Kidney epithelial cell (primary cell): Measurements from ENCODE around the gene NRDC. TPM values are rescaled to one million over a fixed set of nuclear protein-coding genes. Genes with fewer than 3 reads are reported as not detected.

Experiments used
- DNase-seq: peaks from one replicate; pipeline ENCODE4 v3.0.0-alpha.2; 2010; ENCODE audit warnings: low read depth
- H3K27me3 ChIP-seq: 2 replicates; pipeline ENCODE4 v1.6.0; 2011; ENCODE audit warnings: low read length; ENCODE audit not compliant: control insufficient read depth, insufficient read depth
- H3K36me3 ChIP-seq: 2 replicates; pipeline ENCODE4 v1.5.1; 2011; ENCODE audit warnings: low read length; ENCODE audit not compliant: control insufficient read depth, insufficient read depth
- H3K4me3 ChIP-seq: 2 replicates; pipeline ENCODE4 v1.5.1; 2011; ENCODE audit warnings: low read depth, mild to moderate bottlenecking, control low read depth, low read length
- total RNA-seq: library from RNA; depleted of rRNA; stranded (reverse); fragments of >200 nt; gene quantifications from 2 replicates; pipeline ENCODE4 v1.2.3, GENCODE V29; 2015
- TF ChIP-seq, protein P1 (sequence below): IDR thresholded peaks from 2 replicates; pipeline ENCODE4 v1.5.1; 2011; ENCODE audit warnings: mild to moderate bottlenecking, moderate library complexity, low read length, control low read depth, inconsistent platforms; ENCODE audit not compliant: insufficient read depth, poor library complexity, severe bottlenecking

NRDC gene
- total RNA-seq, 1 donor from 2014 or later: 62.2 TPM

DNA sequence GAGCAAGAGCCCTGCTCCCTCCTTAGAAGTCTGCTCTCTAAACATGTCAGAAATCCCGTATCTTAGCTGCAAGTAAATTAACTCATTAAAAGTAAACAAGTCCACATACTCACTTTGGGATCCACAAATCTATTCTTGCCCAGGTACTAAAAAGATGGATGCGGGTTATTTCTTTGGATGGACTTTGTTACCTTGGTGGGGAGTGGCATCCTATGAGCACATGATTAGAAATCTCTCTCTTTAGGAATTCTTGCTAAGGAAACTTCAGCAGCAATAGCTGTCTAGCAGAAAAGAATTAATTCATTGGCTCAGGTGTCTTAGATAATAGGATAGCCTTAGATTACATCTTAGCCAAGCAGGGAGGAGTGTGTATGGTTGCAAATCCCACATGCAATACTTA is 25.2 kb downstream of the NRDC start:
- TF ChIP-seq, protein P1, sequence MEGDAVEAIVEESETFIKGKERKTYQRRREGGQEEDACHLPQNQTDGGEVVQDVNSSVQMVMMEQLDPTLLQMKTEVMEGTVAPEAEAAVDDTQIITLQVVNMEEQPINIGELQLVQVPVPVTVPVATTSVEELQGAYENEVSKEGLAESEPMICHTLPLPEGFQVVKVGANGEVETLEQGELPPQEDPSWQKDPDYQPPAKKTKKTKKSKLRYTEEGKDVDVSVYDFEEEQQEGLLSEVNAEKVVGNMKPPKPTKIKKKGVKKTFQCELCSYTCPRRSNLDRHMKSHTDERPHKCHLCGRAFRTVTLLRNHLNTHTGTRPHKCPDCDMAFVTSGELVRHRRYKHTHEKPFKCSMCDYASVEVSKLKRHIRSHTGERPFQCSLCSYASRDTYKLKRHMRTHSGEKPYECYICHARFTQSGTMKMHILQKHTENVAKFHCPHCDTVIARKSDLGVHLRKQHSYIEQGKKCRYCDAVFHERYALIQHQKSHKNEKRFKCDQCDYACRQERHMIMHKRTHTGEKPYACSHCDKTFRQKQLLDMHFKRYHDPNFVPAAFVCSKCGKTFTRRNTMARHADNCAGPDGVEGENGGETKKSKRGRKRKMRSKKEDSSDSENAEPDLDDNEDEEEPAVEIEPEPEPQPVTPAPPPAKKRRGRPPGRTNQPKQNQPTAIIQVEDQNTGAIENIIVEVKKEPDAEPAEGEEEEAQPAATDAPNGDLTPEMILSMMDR: no peak
- H3K36me3 ChIP-seq: no peaks in the 10 kb centered on the region
- H3K27me3 ChIP-seq: no peaks in the 10 kb centered on the region
- no peak for DNase-seq
- H3K4me3 ChIP-seq: no peak overlapping the region

DNA sequence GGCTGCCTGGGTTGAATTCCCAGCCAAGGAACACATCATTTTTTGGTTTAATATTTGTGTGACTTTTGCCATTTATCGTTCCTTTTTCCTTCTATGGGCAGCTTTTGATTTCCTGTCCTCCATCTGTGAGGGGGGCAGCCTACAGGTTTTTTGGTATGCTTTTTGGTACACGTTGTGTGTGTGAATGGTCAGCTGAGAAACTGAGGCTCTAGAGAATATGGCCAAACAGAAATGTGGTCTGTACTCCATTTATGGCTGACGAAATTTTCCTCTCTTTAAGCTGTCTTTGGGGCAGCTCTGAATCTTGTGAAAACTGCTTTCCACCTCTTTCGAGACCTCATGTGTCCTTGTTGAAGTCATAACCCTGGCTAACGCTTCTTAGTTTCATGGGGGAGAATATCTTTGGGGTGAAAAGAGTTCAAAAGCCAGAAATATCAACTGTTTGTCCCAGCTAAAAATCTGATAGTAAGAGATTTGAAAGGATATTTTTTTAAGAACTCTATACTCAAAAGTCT is 26.6 kb downstream of the NRDC start:
- TF ChIP-seq, protein P1: no peak
- H3K36me3 ChIP-seq: no peaks in the 10 kb centered on the region

DNA sequence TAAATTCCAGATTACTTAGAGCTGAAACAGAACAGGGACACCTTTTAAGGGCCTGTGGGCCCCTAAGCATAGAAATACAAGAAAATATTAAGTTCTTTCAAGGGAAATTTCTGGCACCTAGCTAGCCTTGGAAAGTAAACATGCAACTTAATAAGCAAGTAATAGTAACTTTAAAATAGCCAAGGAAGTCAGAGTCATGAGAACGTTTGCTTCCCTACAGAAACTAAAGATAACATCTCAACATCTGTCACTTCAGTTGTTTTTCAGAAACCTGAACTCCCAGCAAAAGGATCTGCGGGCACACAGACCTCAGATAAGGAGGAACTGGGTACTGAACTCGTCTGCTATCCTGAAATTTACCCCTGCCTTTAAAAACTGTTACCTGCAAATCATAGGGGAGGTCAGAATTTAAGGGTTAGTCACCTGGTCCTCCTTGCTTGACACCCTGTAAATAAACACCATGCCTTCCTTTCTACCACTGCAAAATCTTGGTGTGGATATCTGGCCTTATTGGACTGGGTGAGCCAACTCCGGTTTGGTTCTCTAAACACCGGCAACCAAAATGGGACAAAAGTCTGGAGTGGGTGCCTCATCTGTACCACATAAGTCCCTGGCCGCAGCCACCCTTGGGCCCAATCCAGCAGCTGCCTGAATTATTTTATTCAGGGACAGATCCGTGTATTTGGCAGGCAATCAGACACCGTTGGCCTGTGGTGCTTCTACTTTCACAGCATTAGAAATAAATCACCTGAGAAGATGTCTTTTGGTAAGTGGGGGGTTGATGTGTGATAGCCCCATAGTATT is 27.9 kb downstream of the NRDC start:
- TF ChIP-seq, protein P1: no peak
- no peak for DNase-seq
- H3K4me3 ChIP-seq: no peak overlapping the region
- H3K36me3 ChIP-seq: no peaks in the 10 kb centered on the region
- H3K27me3 ChIP-seq: no peaks in the 10 kb centered on the region

More for the DNA sequence above, 26.6 kb downstream of the NRDC start:
- DNase-seq: no peak
- Histone ChIP-seq H3K4me3 (no peak overlapping the region), H3K27me3 (no peaks in the 10 kb centered on the region)

DNA sequence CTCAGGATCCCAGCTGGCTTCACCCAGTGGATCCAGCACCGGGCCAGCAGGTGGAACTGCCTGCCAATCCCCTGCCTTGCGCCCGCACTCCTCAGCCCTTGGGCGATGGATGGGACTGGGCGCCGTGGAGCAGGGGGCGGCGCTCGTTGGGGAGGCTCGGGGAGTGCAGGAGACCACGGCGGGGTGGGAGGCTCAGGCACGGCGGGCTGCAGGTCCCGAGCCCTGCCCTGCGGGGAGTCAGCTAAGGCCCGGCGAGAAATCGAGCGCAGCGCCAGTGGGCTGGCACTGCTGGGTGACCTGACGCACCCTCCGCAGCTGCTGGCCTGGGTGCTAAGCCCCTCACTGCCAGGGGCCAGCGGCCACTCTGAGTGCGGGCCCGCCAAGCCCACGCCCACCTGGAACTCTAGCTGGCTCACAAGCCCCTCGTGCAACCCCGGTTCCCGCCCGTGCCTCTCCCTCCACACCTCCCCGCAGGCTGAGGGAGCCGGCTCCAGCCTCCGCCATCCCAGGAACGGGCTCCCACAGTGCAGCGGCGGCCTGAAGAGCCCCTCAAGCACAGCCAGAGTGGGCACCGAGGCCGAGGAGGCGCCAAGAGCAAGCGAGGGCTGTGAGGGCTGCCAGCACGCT is 31.1 kb downstream of the NRDC start:
- Histone ChIP-seq H3K27me3 (no peaks in the 10 kb centered on the region), H3K4me3 (no peak overlapping the region), H3K36me3 (no peaks in the 10 kb centered on the region)
- TF ChIP-seq, protein P1: no peak
- no peak for DNase-seq

DNA sequence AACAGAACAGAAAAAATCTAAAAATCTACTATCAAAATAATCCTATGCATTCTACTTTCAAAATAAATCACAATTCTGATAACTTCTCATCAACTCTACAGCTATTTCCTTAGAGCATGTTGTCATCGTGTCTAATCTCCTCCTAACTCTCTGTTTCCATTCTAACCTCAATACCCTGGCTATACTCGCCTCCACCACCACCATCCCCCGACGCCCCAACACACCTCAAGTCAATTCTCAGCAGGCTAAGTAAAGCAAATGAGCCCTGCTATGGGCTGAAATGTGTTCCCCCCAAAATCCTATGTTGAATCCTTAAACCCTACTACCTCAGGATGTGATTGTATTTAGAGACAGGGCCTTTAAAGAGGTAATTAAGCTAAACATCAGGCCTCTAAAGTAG is 34.6 kb downstream of the NRDC start:
- DNase-seq: no peak
- H3K27me3 ChIP-seq: no peaks in the 10 kb centered on the region
- no peak overlapping the region for H3K4me3 ChIP-seq
- no peaks in the 10 kb centered on the region for H3K36me3 ChIP-seq
- TF ChIP-seq, protein P1: no peak
